ENCODE results near the gene FUZ.

Gene FUZ

GRCh38 chr19:49852631-49853126 lies 39.6 kb upstream of the FUZ start:
- no peaks in the 10 kb centered on the region for H3K27me3 ChIP-seq (replicated peaks)
- in situ Hi-C loops (cut with HindIII; ENCODE audit: low pct_ligation_motif_present, low sequenced_read_pairs) = no loop called here
- H3K4me3 ChIP-seq (ENCODE audit: low read depth, low read length) = peak overlapping the region; percentile 81
- H3K36me3 ChIP-seq (replicated peaks) = peaks cover 24% of the 10 kb centered on the region
- no peak for DNase-seq
- H3K27ac ChIP-seq = no peak overlapping the region
- TF ChIP-seq, protein P1, sequence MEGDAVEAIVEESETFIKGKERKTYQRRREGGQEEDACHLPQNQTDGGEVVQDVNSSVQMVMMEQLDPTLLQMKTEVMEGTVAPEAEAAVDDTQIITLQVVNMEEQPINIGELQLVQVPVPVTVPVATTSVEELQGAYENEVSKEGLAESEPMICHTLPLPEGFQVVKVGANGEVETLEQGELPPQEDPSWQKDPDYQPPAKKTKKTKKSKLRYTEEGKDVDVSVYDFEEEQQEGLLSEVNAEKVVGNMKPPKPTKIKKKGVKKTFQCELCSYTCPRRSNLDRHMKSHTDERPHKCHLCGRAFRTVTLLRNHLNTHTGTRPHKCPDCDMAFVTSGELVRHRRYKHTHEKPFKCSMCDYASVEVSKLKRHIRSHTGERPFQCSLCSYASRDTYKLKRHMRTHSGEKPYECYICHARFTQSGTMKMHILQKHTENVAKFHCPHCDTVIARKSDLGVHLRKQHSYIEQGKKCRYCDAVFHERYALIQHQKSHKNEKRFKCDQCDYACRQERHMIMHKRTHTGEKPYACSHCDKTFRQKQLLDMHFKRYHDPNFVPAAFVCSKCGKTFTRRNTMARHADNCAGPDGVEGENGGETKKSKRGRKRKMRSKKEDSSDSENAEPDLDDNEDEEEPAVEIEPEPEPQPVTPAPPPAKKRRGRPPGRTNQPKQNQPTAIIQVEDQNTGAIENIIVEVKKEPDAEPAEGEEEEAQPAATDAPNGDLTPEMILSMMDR (IDR thresholded peaks at IDR 0.05; ENCODE audit: low read depth, low read length, missing control alignments) = no peak

DNA sequence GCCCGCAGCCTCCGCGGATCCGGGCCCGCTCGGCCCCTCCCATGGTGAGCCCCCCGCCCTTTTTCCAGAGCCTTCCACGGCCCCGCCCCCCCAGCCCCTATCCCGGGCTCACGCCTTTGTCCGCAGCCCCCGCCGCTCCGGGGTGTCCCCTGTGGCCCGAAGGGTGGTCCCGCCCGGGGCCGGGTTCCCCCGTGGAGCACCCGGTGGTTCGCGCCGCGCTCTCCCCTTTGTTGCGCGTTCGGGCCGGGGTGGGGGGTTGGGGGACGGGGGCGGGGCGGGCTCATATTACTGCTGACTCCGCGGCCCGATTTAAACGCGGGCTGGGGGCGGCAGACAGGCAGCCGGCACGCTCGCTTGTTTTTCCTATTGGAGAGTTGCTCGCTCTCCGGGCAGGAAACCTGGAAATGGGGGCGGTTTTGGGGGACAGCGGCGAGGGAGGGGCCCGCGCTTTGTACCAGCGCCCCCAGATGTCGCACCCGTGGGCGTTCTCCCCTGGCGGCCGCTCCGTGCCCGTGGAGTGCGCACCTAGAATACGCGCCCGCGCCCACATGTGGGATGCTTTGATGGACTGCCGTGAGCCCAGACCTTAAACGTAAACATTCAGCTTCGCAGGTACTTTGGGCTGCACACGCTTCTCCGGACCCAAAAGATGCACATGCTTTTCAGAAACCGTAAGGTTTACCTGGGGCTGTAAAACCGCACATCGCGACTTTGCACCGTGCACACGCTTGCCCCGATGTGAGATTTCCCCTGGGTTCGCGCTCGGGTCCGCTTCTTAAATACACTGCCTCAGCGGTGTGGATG lies 38.6 kb upstream of the FUZ start:
- in situ Hi-C loops (cut with HindIII; ENCODE audit: low pct_ligation_motif_present, low sequenced_read_pairs) = no loop called here
- no peak for DNase-seq
- peaks cover 15% of the 10 kb centered on the region for H3K36me3 ChIP-seq (replicated peaks)
- H3K27me3 ChIP-seq (replicated peaks) = no peaks in the 10 kb centered on the region
- peak overlapping the region; percentile 99 for H3K27ac ChIP-seq
- peak overlapping the region; percentile 81 for H3K4me3 ChIP-seq (ENCODE audit: low read depth, low read length)
- TF ChIP-seq, protein P1 (IDR thresholded peaks at IDR 0.05; ENCODE audit: low read depth, low read length, missing control alignments) = no peak

GRCh38 chr19:49850487-49851342 lies 37.6 kb upstream of the FUZ start, which contains the start of gene PTOV1:
TSS of gene PTOV1 (plus strand) at chr19:49851159.
- Histone ChIP-seq H3K4me3 (ENCODE audit: low read depth, low read length) (peak within 1 kb of the TSS; percentile 81), H3K27me3 (replicated peaks) (no peaks in the 10 kb centered on the region), H3K27ac (peak within 1 kb of the TSS; percentile 99), H3K36me3 (replicated peaks) (peaks cover 9% of the 10 kb centered on the region)
- in situ Hi-C loops (cut with HindIII; ENCODE audit: low pct_ligation_motif_present, low sequenced_read_pairs) = no loop called here
- TF ChIP-seq, protein P1 (IDR thresholded peaks at IDR 0.05; ENCODE audit: low read depth, low read length, missing control alignments) = no peak
- DNase-seq = peak; percentile 80

GRCh38 chr19:49850221-49850486 lies 37.1 kb upstream of the FUZ start:
- peak overlapping the region; percentile 81 for H3K4me3 ChIP-seq (ENCODE audit: low read depth, low read length)
- no peaks in the 10 kb centered on the region for H3K27me3 ChIP-seq (replicated peaks)
- in situ Hi-C loops (cut with HindIII; ENCODE audit: low pct_ligation_motif_present, low sequenced_read_pairs) = no loop called here
- TF ChIP-seq, protein P1 (IDR thresholded peaks at IDR 0.05; ENCODE audit: low read depth, low read length, missing control alignments) = no peak
- peak overlapping the region; percentile 99 for H3K27ac ChIP-seq
- peaks cover 6% of the 10 kb centered on the region for H3K36me3 ChIP-seq (replicated peaks)
- DNase-seq = no peak

DNA sequence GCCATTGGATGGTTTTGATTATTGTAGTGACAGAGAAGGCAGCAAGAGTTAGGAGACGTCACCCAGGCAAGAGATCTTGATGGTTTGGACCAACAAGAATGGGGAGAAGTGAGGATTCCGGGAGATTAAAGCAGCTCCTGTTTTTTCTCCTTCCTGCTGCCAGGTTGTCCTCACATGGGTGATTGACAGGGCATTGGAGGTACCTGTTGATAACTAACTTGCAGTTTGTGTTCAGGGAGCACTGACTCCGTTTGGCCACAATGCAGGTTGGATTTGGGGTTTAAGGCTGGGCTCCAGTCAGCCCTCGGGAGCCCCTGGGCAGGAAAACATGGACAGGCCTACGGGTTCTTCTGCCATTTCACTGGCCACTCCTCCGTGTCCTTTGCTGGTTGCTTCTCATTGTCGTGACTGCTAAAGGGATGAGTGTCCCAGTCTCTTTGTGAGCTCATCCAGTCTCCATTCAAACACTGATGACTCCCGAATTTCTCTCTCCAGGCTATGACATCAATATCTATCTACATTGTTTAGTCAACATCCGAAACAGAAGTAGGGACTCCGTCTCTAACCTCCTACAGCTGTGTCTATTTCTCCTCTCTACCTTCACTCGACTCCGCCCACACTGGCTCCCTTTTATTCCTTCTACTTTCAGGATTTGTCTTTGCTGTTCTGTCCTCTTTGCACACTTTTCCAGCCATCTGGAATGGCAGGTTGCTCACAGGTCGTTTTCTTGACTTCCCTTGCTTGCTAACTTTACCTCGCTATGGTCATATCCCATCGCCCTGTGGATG lies 36.5 kb upstream of the FUZ start:
- H3K36me3 ChIP-seq (replicated peaks) = peaks cover 4% of the 10 kb centered on the region
- TF ChIP-seq, protein P1 (IDR thresholded peaks at IDR 0.05; ENCODE audit: low read depth, low read length, missing control alignments) = no peak
- no peak for DNase-seq
- peak overlapping the region; percentile 81 for H3K4me3 ChIP-seq (ENCODE audit: low read depth, low read length)
- in situ Hi-C loops (cut with HindIII; ENCODE audit: low pct_ligation_motif_present, low sequenced_read_pairs) = no loop called here
- H3K27ac ChIP-seq = no peak overlapping the region
- no peaks in the 10 kb centered on the region for H3K27me3 ChIP-seq (replicated peaks)
